Medulla oblongata (tissue), 1 donor: ENCODE data around the gene DYNC1I1.

Source experiments
- DNase-seq: peaks from one replicate; pipeline ENCODE4 v3.0.0-alpha.2; 2015; ENCODE audit errors: extremely low spot score

The DYNC1I1 gene

DNA sequence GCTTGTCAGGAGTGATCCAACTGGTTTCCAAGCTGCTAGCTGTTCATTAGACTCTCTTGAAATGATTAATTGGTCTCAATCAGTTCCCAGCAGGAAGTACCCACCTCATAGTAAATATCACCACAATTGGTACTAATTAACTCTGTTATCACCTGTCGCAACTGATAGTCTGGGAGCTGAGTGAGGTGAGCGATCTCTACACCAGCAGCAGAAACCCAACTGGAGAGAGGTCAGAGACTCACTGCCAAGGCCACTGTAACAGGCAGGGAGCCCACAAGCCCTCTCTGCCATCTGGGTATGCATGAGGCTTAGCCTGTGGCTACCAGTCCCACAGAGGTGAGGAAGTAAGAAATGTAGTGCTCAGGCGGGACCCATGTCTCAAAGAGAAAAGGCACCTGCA lies 245.5 kb downstream of the DYNC1I1 start:
- DNase-seq: no peak

DNA sequence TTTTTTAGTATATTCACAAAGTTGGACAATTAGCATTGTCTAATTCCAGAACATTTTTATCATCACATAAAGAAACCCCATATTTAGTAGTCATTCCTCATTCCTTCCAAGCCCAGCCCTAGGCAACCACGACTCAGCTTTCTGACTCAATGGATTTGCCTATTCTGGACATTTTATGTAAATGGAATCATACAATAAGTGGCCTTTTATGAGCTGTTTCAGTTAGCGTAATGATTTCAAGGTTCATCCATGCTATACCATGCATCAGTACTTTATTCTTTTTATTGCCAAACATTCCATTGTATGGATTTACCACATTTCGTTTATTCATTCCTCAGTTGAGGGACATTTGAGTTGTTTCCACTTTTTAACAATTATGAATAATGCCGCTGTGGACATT lies 249.2 kb downstream of the DYNC1I1 start:
- DNase-seq: no peak

- no peak for DNase-seq
Observed at GRCh38 chr7:96023387-96023786, 251.0 kb downstream of the DYNC1I1 start.

DNA sequence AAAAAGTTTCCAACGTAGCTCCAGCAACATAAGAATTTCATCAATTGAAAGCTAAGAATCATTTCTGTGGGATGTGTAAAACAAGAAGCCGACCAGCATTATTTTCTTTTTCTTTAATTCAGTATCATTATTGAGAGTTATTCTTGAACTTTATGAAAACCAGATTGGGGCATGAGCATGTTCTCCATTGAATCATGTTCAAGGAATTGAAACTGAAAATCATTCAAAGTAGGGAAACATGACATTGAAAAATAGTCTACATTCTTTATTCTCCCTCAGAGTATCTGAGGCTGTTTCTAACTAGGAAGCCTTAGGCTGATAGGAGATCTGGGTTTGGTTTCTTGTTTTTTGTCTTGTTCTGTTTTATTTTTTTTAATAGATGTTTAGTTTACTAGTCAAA lies 253.7 kb downstream of the DYNC1I1 start:
- DNase-seq: no peak

GRCh38 chr7:96026611-96027010 lies 254.3 kb downstream of the DYNC1I1 start:
- DNase-seq: no peak

DNA sequence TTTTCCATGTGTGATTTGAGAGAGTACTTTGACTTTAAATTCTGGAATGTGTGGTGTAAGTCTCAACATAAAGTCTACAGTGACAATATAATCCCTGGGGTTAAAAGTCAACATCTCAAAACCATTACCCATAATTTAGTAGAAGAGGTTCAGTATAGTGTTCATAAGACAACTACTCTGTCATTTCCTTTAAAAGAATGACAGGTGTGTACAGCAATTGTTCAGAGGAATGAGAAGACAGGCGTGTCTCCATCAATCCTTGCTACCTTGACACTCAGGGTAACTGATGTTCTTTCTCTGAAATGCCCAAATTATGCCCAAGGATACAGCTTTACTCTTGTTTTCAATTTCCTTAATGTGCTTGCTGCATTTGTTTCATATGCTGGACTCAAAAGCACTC lies 256.4 kb downstream of the DYNC1I1 start:
- no peak for DNase-seq

- no peak for DNase-seq
Observed at GRCh38 chr7:96033009-96033598, 260.8 kb downstream of the DYNC1I1 start.

- DNase-seq: no peak
Observed at GRCh38 chr7:96034940-96035727, 262.8 kb downstream of the DYNC1I1 start.

DNA sequence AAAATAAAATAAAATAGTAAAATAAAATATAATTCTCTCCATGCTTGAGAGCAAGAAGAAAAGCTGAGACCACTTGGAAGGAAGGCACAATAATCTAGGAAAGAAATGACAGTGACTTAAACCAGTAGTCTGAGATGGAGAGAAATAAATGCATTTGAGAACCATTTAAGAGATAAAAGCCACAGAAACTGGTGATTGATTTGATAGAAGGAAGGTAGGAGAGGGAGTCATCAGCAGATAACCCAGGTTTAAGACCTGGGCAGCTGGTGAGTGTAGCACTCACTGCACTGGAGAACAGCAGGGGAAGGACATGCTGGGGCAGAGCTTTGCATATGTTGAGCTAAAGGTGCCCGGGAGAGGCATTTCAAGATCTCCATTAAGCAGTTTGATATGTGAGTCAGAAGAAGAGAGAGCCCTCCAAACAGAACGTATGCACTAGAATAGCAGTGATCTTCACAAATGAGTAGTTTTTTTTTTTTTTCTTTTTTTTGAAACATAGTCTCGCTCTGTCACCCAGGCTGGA lies 268.0 kb downstream of the DYNC1I1 start:
- no peak for DNase-seq

DNA sequence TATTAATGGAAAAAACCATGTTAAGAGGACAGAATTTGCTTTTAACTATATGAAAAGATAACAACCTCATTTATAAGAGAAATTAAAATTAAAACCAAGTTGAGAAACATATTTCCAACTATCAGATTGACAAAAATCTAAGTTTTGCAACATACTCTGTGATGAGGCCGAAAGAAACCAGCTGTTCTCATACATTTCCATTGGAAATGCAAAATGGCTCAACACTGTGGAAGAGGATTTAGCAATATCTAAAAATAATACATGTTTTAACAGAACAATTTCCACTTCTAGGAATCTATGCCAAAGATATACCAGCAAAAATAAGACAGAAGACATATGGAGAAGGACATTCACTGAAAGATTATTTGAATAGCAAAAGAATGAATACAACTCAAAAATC lies 268.8 kb downstream of the DYNC1I1 start:
- DNase-seq: no peak

DNA sequence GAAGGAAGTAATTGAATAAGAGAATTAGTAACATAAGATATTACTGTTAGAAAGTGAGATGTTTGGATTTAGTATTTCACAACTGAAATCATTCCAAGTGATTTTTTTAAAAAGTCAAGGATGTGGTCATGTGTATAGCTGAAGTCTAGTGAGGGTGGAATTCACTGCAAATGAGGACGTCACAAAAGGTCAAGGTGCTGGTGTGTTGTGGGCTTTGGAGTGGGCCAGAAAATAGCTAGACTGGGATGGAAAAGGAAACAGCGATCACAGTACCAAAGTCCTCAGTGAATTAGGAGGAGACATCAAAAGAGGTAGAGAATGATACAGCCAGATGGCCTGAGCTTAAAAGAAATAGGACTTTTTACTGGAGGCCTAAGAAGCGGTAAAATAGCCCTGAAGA lies 272.8 kb downstream of the DYNC1I1 start:
- DNase-seq: no peak

GRCh38 chr7:96045919-96046318 lies 273.6 kb downstream of the DYNC1I1 start:
- DNase-seq: no peak

DNA sequence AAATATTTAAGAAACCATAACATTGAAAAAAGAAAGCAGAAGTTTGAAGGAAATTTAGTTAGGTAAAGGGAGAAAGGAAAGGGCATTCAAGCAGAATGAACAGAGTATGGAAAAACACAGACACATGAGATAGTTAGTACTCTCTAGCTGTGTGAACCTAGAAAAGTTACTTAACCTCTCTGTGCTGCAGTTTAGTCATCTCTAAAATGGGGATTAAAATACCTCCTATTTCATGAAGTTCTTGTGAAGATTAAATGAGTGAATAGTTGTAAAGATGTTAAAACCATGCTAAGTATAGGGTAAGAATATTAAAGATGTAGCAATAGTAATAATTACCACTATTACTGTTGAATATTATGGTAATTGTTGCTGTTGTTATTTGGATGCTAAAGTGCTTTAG lies 279.9 kb downstream of the DYNC1I1 start:
- no peak for DNase-seq

GRCh38 chr7:96052860-96053470 lies 280.6 kb downstream of the DYNC1I1 start:
- DNase-seq: no peak

- no peak for DNase-seq
Observed at GRCh38 chr7:96055717-96056116, 283.4 kb downstream of the DYNC1I1 start.

GRCh38 chr7:96059075-96059474 lies 286.7 kb downstream of the DYNC1I1 start:
- DNase-seq: no peak

- no peak for DNase-seq
Observed at GRCh38 chr7:96061009-96061408, 288.7 kb downstream of the DYNC1I1 start.

DNA sequence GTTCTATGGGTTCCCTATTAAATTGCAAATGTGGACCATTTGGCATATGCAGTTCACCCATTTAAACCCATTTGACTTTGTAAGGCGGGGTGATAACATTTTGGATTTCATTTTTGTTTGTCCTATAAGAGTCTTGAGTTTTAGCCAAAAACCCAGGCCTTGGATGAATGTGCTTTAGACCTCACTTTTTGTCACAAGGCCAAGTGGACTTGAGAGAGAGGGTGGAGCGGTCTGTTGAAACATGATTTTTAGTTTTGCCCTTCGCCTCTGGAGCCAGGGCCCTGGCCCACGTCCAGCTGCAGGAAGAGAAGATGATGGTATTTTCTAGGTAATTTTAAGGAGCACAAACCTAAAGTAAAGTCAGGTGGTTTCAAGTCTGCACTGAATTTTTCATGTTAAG lies 289.5 kb downstream of the DYNC1I1 start:
- DNase-seq: no peak

GRCh38 chr7:96067321-96067720 lies 295.0 kb downstream of the DYNC1I1 start:
- no peak for DNase-seq

GRCh38 chr7:96069401-96069800 lies 297.0 kb downstream of the DYNC1I1 start:
- no peak for DNase-seq

DNA sequence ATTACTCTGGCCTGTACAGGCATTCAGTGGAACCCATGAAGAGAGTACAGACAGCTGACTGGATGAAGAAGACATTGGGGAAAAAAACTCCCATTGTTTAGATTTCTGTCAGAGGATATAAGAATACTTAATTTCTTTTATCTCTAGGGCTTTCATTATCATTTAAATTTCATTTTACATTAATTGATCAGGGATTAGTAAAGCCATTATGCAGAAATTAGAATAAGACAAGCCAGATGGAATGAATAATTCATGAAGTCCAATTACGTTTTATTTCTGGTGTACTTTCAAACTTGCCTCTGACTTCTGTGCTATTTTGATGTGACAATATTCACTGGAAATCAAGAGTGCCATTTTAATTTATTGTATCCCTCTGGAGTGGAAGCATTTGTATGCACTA lies 302.5 kb downstream of the DYNC1I1 start:
- DNase-seq: no peak

GRCh38 chr7:96075510-96076349 lies 303.4 kb downstream of the DYNC1I1 start:
- DNase-seq: peak; percentile 88
